ENCODE data around the gene STH. TPM values are rescaled to one million over a fixed set of nuclear protein-coding genes. Genes with fewer than 3 reads are reported as not detected.

STH gene
- total RNA-seq, 1 donor from 2014 or later: not detected

- no peaks in the 10 kb centered on the region for H3K9me3 Mint-ChIP-seq
- DNase-seq (ENCODE audit: low spot score): no peak
- peaks cover 55% of the 10 kb centered on the region for H3K36me3 Mint-ChIP-seq
- no peak overlapping the region for H3K4me3 Mint-ChIP-seq
- no peak overlapping the region for H3K27ac ChIP-seq
- no peak overlapping the region for H3K9ac ChIP-seq
- no peaks in the 10 kb centered on the region for H3K27me3 ChIP-seq
- H3F3A ChIP-seq (ENCODE audit: low read depth): peaks cover 14% of the 10 kb centered on the region
- H4K20me1 ChIP-seq (ENCODE audit: low read depth): peaks cover 37% of the 10 kb centered on the region
- no peak for TF ChIP-seq EZH2 (IDR thresholded peaks at IDR 0.05)
- H3K79me2 ChIP-seq (ENCODE audit: low read depth): peaks cover 23% of the 10 kb centered on the region
- peaks cover 3% of the 10 kb centered on the region for H3K27me3 Mint-ChIP-seq (ENCODE audit: insufficient read depth, low read depth)
- peaks cover 12% of the 10 kb centered on the region for H3K4me1 ChIP-seq
- no peak overlapping the region for H3K4me2 ChIP-seq
- H2AFZ ChIP-seq (replicated peaks): no peak overlapping the region
- peaks cover 14% of the 10 kb centered on the region for H3K4me1 Mint-ChIP-seq
- H3K36me3 ChIP-seq: peaks cover 19% of the 10 kb centered on the region
- H3K4me3 ChIP-seq: no peak overlapping the region
- H3K9me3 ChIP-seq (ENCODE audit: low read depth): no peaks in the 10 kb centered on the region
- H3K27ac Mint-ChIP-seq: no peak overlapping the region
Measured at GRCh38 chr17:46046957-46047356, 47.9 kb downstream of the STH start.

- Histone ChIP-seq H4K20me1 (ENCODE audit: low read depth) (peaks cover 34% of the 10 kb centered on the region), H3K4me1 (peaks cover 12% of the 10 kb centered on the region), H3K4me2 (no peak overlapping the region), H3K9ac (no peak overlapping the region), H3K36me3 (peaks cover 15% of the 10 kb centered on the region), H3K4me3 (no peak overlapping the region), H3K27ac (no peak overlapping the region), H3K27me3 (no peaks in the 10 kb centered on the region), H2AFZ (replicated peaks) (no peak overlapping the region), H3K79me2 (ENCODE audit: low read depth) (peaks cover 22% of the 10 kb centered on the region), H3F3A (ENCODE audit: low read depth) (peaks cover 14% of the 10 kb centered on the region), H3K9me3 (ENCODE audit: low read depth) (no peaks in the 10 kb centered on the region)
- Mint-ChIP-seq H3K27me3 (ENCODE audit: insufficient read depth, low read depth) (peaks cover 4% of the 10 kb centered on the region), H3K4me1 (peaks cover 14% of the 10 kb centered on the region), H3K36me3 (peaks cover 55% of the 10 kb centered on the region), H3K4me3 (no peak overlapping the region), H3K9me3 (no peaks in the 10 kb centered on the region), H3K27ac (no peak overlapping the region)
- TF ChIP-seq EZH2phosphoT487 (IDR thresholded peaks at IDR 0.05) (no peak), CTCF (IDR thresholded peaks at IDR 0.05) (no peak), EZH2 (IDR thresholded peaks at IDR 0.05) (no peak)
- no peak for DNase-seq (ENCODE audit: low spot score)
Measured at GRCh38 chr17:46047398-46047797, 48.3 kb downstream of the STH start.

GRCh38 chr17:46047856-46048255 lies 48.8 kb downstream of the STH start:
- Mint-ChIP-seq H3K9me3 (no peaks in the 10 kb centered on the region), H3K4me1 (peaks cover 14% of the 10 kb centered on the region), H3K27me3 (ENCODE audit: insufficient read depth, low read depth) (peaks cover 5% of the 10 kb centered on the region), H3K36me3 (peaks cover 55% of the 10 kb centered on the region), H3K27ac (no peak overlapping the region), H3K4me3 (no peak overlapping the region)
- H3K79me2 ChIP-seq (ENCODE audit: low read depth): peaks cover 18% of the 10 kb centered on the region
- peaks cover 12% of the 10 kb centered on the region for H3K4me1 ChIP-seq
- no peak overlapping the region for H3K9ac ChIP-seq
- DNase-seq (ENCODE audit: low spot score): no peak
- no peak overlapping the region for H3K4me2 ChIP-seq
- no peak overlapping the region for H3K4me3 ChIP-seq
- no peaks in the 10 kb centered on the region for H3K9me3 ChIP-seq (ENCODE audit: low read depth)
- H3F3A ChIP-seq (ENCODE audit: low read depth): peaks cover 14% of the 10 kb centered on the region
- H3K27me3 ChIP-seq: no peaks in the 10 kb centered on the region
- no peak overlapping the region for H2AFZ ChIP-seq (replicated peaks)
- no peak for TF ChIP-seq CTCF (IDR thresholded peaks at IDR 0.05)
- no peak for TF ChIP-seq EZH2phosphoT487 (IDR thresholded peaks at IDR 0.05)
- no peak for TF ChIP-seq EZH2 (IDR thresholded peaks at IDR 0.05)
- peaks cover 29% of the 10 kb centered on the region for H4K20me1 ChIP-seq (ENCODE audit: low read depth)
- H3K27ac ChIP-seq: no peak overlapping the region
- peaks cover 13% of the 10 kb centered on the region for H3K36me3 ChIP-seq

Other genes with a start within 250 kb of the STH start
- gene CRHR1, start 214.9 kb upstream of the STH start, total RNA-seq (ENCODE audit: low replicate concordance): 2.9 and 3.4 TPM in 2 replicates
- not detected in 2 replicates for gene SPPL2C, start 154.4 kb upstream of the STH start, total RNA-seq (ENCODE audit: low replicate concordance)
- 1.4 and 2.4 TPM in 2 replicates for gene MAPT, start 104.7 kb upstream of the STH start, total RNA-seq (ENCODE audit: low replicate concordance)
- gene KANSL1, start 194.2 kb downstream of the STH start, total RNA-seq (ENCODE audit: low replicate concordance): 114 and 136 TPM in 2 replicates

All from neural progenitor cell (in vitro differentiated cells).